ENCODE results near the gene CD96.
"Not testable (repeated sequence)": the region's sequence is repeated elsewhere in the genome, so short reads cannot be mapped to it uniquely, and the experiment has no call there.

The CD96 gene

GRCh38 chr3:111630638-111631037, 88.6 kb downstream of the CD96 start:
- not testable (repeated sequence) for H3K27ac ChIP-seq (ENCODE audit: low read depth, low read length); H3K27me3 ChIP-seq (ENCODE audit: control insufficient read depth in 1 of 2, insufficient read depth in 2 of 2, low read length in 2 of 2); H3K4me3 ChIP-seq (ENCODE audit: low read depth in 1 of 2, low read length in 2 of 2); H3K36me3 ChIP-seq (ENCODE audit: insufficient read depth, low read length); H3K4me1 ChIP-seq (ENCODE audit: insufficient read depth, low read length); H3K9ac ChIP-seq (ENCODE audit: low read length); H3K9me3 ChIP-seq (ENCODE audit: low read length)

GRCh38 chr3:111635403-111635802, 93.4 kb downstream of the CD96 start:
- Histone ChIP-seq H3K9ac (ENCODE audit: low read length) (no peak overlapping the region), H3K9me3 (ENCODE audit: low read length) (no peaks in the 10 kb centered on the region), H3K27me3 (ENCODE audit: control insufficient read depth in 1 of 2, insufficient read depth in 2 of 2, low read length in 2 of 2) (no peaks in the 10 kb centered on the region), H3K36me3 (ENCODE audit: insufficient read depth, low read length) (no peaks in the 10 kb centered on the region), H3K4me1 (ENCODE audit: insufficient read depth, low read length) (no peaks in the 10 kb centered on the region), H3K4me3 (ENCODE audit: low read depth in 1 of 2, low read length in 2 of 2) (no peak overlapping the region), H3K27ac (ENCODE audit: low read depth, low read length) (no peak overlapping the region)

DNA sequence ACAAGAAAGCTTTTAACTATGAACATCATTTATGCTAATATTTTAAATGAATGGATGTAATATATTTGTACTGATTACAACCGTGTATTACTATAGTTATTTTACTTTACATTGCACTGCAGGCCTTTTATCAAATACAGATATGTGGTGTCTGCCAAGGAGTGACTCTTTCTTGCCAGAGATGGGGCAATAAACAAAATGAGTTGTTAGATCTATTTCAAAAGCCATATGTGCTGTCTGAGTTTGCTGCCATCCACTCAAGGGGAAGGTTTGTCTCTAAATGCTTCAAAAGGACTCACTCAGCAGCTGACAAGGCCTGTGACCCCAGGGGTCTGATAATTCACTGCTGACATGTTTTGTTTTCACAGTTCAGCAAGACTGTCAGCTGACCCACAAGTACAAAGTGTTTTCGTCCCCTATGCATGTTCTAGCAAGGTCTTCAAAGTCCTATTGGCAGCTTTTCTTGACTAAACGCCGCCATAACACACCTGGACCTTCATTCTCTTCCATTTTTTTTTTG, 94.4 kb downstream of the CD96 start:
- H3K9me3 ChIP-seq (ENCODE audit: low read length): no peaks in the 10 kb centered on the region
- no peaks in the 10 kb centered on the region for H3K27me3 ChIP-seq (ENCODE audit: control insufficient read depth in 1 of 2, insufficient read depth in 2 of 2, low read length in 2 of 2)
- no peak overlapping the region for H3K4me3 ChIP-seq (ENCODE audit: low read depth in 1 of 2, low read length in 2 of 2)
- H3K27ac ChIP-seq (ENCODE audit: low read depth, low read length): no peak overlapping the region
- no peaks in the 10 kb centered on the region for H3K4me1 ChIP-seq (ENCODE audit: insufficient read depth, low read length)
- no peaks in the 10 kb centered on the region for H3K36me3 ChIP-seq (ENCODE audit: insufficient read depth, low read length)
- no peak overlapping the region for H3K9ac ChIP-seq (ENCODE audit: low read length)

- H3K27ac ChIP-seq (ENCODE audit: low read depth, low read length): no peak overlapping the region
- H3K4me3 ChIP-seq (ENCODE audit: low read depth in 1 of 2, low read length in 2 of 2): no peak overlapping the region
- no peaks in the 10 kb centered on the region for H3K4me1 ChIP-seq (ENCODE audit: insufficient read depth, low read length)
- no peaks in the 10 kb centered on the region for H3K27me3 ChIP-seq (ENCODE audit: control insufficient read depth in 1 of 2, insufficient read depth in 2 of 2, low read length in 2 of 2)
- H3K9me3 ChIP-seq (ENCODE audit: low read length): peaks cover 2% of the 10 kb centered on the region
- H3K36me3 ChIP-seq (ENCODE audit: insufficient read depth, low read length): no peaks in the 10 kb centered on the region
- no peak overlapping the region for H3K9ac ChIP-seq (ENCODE audit: low read length)
These were observed 97.3 kb downstream of the CD96 start for GRCh38 chr3:111639316-111639715.

- Histone ChIP-seq H3K27me3 (ENCODE audit: control insufficient read depth in 1 of 2, insufficient read depth in 2 of 2, low read length in 2 of 2) (no peaks in the 10 kb centered on the region), H3K9me3 (ENCODE audit: low read length) (peaks cover under 1% of the 10 kb centered on the region), H3K4me1 (ENCODE audit: insufficient read depth, low read length) (no peaks in the 10 kb centered on the region), H3K36me3 (ENCODE audit: insufficient read depth, low read length) (no peaks in the 10 kb centered on the region), H3K27ac (ENCODE audit: low read depth, low read length) (no peak overlapping the region), H3K9ac (ENCODE audit: low read length) (no peak overlapping the region), H3K4me3 (ENCODE audit: low read depth in 1 of 2, low read length in 2 of 2) (no peak overlapping the region)
These were observed 107.1 kb downstream of the CD96 start for GRCh38 chr3:111648991-111649579.

DNA sequence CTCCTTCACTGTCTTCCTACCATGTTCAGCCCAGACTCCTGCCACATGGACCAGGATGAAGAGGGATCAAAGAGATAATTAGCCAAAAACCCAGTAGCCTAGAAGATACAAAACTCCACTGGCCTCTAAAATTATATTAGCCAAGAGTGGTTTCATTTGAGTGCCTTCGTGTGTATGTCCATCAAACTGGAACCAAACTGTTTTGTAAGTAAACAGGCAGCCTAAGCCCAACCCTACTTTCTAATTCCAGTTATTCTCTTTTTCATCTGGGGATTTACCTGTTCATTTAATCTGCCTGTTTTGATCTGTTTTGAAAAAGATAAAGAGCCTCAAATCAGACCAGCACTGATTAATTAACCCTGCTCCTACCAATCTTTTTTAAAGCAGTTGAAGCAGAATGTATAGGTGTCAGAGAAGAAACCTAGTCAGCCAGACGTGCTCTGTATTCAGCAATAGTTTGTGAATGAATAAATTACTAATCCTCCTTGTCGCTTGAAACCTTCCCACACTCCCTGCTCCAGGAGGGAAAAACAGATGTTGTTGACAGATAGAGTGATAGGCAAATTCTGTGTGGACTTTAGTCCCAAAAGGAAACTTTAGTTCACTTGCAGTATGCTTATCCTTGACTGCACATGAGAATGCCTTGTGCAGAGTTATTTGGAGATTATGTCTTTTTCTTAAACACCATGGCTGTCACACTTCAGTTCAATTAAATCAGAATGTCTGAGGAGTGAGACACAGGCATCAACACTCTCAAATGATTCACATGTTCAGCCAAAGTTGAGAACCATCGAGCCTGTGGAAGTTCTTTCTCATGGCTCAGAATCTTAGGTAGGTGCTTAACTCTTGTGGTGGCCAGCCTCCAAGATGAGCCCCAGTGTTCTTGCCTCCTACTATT, 108.6 kb downstream of the CD96 start:
- H3K27ac ChIP-seq (ENCODE audit: low read depth, low read length): no peak overlapping the region
- H3K4me1 ChIP-seq (ENCODE audit: insufficient read depth, low read length): no peaks in the 10 kb centered on the region
- no peak overlapping the region for H3K4me3 ChIP-seq (ENCODE audit: low read depth in 1 of 2, low read length in 2 of 2)
- H3K36me3 ChIP-seq (ENCODE audit: insufficient read depth, low read length): no peaks in the 10 kb centered on the region
- no peaks in the 10 kb centered on the region for H3K9me3 ChIP-seq (ENCODE audit: low read length)
- no peaks in the 10 kb centered on the region for H3K27me3 ChIP-seq (ENCODE audit: control insufficient read depth in 1 of 2, insufficient read depth in 2 of 2, low read length in 2 of 2)
- H3K9ac ChIP-seq (ENCODE audit: low read length): no peak overlapping the region

GRCh38 chr3:111652492-111653180, 110.6 kb downstream of the CD96 start:
- Histone ChIP-seq H3K27me3 (ENCODE audit: control insufficient read depth in 1 of 2, insufficient read depth in 2 of 2, low read length in 2 of 2) (no peaks in the 10 kb centered on the region), H3K9ac (ENCODE audit: low read length) (no peak overlapping the region), H3K4me1 (ENCODE audit: insufficient read depth, low read length) (no peaks in the 10 kb centered on the region), H3K36me3 (ENCODE audit: insufficient read depth, low read length) (no peaks in the 10 kb centered on the region), H3K4me3 (ENCODE audit: low read depth in 1 of 2, low read length in 2 of 2) (no peak overlapping the region), H3K27ac (ENCODE audit: low read depth, low read length) (no peak overlapping the region), H3K9me3 (ENCODE audit: low read length) (no peaks in the 10 kb centered on the region)

GRCh38 chr3:111653766-111654165, 111.8 kb downstream of the CD96 start:
- no peak overlapping the region for H3K27ac ChIP-seq (ENCODE audit: low read depth, low read length)
- no peaks in the 10 kb centered on the region for H3K36me3 ChIP-seq (ENCODE audit: insufficient read depth, low read length)
- H3K4me1 ChIP-seq (ENCODE audit: insufficient read depth, low read length): no peaks in the 10 kb centered on the region
- H3K27me3 ChIP-seq (ENCODE audit: control insufficient read depth in 1 of 2, insufficient read depth in 2 of 2, low read length in 2 of 2): no peaks in the 10 kb centered on the region
- H3K4me3 ChIP-seq (ENCODE audit: low read depth in 1 of 2, low read length in 2 of 2): no peak overlapping the region
- no peak overlapping the region for H3K9ac ChIP-seq (ENCODE audit: low read length)
- no peaks in the 10 kb centered on the region for H3K9me3 ChIP-seq (ENCODE audit: low read length)

DNA sequence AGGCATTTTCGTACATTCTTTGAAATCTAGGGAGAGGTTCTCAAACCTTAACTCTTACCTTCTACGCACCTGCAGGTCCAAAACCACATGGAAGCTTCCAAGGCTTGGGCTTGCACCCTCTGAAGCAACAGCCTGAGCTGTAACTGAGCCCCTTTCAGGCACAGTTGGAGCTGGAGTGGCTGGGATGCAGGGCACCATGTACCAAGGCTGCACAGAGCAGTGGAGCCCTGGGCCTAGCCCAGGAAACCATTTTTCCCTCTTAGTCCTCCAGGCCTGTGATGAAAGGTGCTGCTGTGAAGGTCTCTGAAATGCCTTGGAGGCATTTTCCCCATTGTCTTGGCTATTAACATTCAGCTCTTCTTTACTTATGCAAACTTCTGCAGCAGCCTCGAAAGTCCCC, 120.0 kb downstream of the CD96 start:
- Histone ChIP-seq H3K36me3 (ENCODE audit: insufficient read depth, low read length) (no peaks in the 10 kb centered on the region), H3K9ac (ENCODE audit: low read length) (no peak overlapping the region), H3K9me3 (ENCODE audit: low read length) (no peaks in the 10 kb centered on the region), H3K4me3 (ENCODE audit: low read depth in 1 of 2, low read length in 2 of 2) (no peak overlapping the region), H3K27me3 (ENCODE audit: control insufficient read depth in 1 of 2, insufficient read depth in 2 of 2, low read length in 2 of 2) (no peaks in the 10 kb centered on the region), H3K27ac (ENCODE audit: low read depth, low read length) (no peak overlapping the region), H3K4me1 (ENCODE audit: insufficient read depth, low read length) (no peaks in the 10 kb centered on the region)

GRCh38 chr3:111662907-111663306, 120.9 kb downstream of the CD96 start:
- H3K27ac ChIP-seq (ENCODE audit: low read depth, low read length): no peak overlapping the region
- no peaks in the 10 kb centered on the region for H3K36me3 ChIP-seq (ENCODE audit: insufficient read depth, low read length)
- H3K9ac ChIP-seq (ENCODE audit: low read length): no peak overlapping the region
- H3K27me3 ChIP-seq (ENCODE audit: control insufficient read depth in 1 of 2, insufficient read depth in 2 of 2, low read length in 2 of 2): no peaks in the 10 kb centered on the region
- no peak overlapping the region for H3K4me3 ChIP-seq (ENCODE audit: low read depth in 1 of 2, low read length in 2 of 2)
- H3K9me3 ChIP-seq (ENCODE audit: low read length): no peaks in the 10 kb centered on the region
- no peaks in the 10 kb centered on the region for H3K4me1 ChIP-seq (ENCODE audit: insufficient read depth, low read length)

GRCh38 chr3:111666041-111666735, 124.2 kb downstream of the CD96 start:
- H3K9me3 ChIP-seq (ENCODE audit: low read length): no peaks in the 10 kb centered on the region
- no peaks in the 10 kb centered on the region for H3K4me1 ChIP-seq (ENCODE audit: insufficient read depth, low read length)
- H3K27me3 ChIP-seq (ENCODE audit: control insufficient read depth in 1 of 2, insufficient read depth in 2 of 2, low read length in 2 of 2): no peaks in the 10 kb centered on the region
- no peak overlapping the region for H3K4me3 ChIP-seq (ENCODE audit: low read depth in 1 of 2, low read length in 2 of 2)
- no peak overlapping the region for H3K27ac ChIP-seq (ENCODE audit: low read depth, low read length)
- no peak overlapping the region for H3K9ac ChIP-seq (ENCODE audit: low read length)
- no peaks in the 10 kb centered on the region for H3K36me3 ChIP-seq (ENCODE audit: insufficient read depth, low read length)

Measured in muscle layer of colon (tissue), 2 donors.